ENCODE measurements around the gene HIP1R.

Gene HIP1R

DNA sequence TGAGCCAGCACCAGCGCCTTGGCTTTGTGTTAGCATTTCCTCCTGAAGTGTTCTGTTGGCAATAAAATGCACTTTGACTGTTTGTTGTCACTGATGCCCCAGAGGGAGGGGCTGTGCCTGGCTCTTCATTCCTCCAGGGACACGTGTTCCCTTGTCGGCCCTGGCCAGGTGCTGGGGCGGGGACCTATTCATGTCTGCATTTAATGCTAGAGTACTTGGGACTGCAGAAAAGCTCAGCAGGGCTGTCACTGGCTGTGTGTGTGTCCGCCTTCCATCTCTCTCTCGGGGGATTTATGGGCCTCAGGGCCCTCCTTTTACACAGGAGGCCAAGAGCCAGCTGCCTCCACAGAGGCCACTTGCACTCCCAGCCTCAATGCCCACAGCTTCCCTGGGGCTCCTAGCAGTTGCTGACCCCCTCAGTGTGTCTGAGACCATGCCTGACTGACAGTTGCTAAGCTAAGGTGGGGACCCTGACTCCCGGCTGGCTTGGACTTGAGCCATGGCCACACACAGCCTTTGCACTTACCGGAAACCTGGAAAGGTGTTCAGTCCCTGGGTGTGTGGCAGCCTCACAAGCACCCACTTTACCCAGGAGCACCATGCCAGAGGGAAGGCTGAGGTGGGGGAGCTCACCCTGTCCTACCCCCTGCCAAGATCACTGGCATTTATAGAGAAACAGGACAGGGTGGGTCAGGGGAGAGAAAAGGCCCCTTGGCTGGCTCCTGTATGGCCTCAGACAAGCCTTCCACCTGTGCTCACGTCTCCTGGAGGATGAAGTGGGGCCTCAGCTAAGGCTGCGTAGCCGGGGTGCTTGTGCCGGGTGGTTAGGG lies 27.8 kb downstream of the HIP1R start:
- TF ChIP-seq CTCF (IDR thresholded peaks at IDR 0.05; ENCODE audit: control insufficient read depth, extremely low read depth, insufficient read depth): no peak
- DNase-seq (ENCODE audit: low read depth): peak; percentile 81
- no peak overlapping the region for H3K4me3 ChIP-seq (ENCODE audit: low read depth, low read length)

- no peak for DNase-seq (ENCODE audit: low read depth)
- no peak overlapping the region for H3K4me3 ChIP-seq (ENCODE audit: low read depth, low read length)
- TF ChIP-seq CTCF (IDR thresholded peaks at IDR 0.05; ENCODE audit: control insufficient read depth, extremely low read depth, insufficient read depth): no peak
These were observed 29.6 kb downstream of the HIP1R start for GRCh38 chr12:122864894-122865253.

DNA sequence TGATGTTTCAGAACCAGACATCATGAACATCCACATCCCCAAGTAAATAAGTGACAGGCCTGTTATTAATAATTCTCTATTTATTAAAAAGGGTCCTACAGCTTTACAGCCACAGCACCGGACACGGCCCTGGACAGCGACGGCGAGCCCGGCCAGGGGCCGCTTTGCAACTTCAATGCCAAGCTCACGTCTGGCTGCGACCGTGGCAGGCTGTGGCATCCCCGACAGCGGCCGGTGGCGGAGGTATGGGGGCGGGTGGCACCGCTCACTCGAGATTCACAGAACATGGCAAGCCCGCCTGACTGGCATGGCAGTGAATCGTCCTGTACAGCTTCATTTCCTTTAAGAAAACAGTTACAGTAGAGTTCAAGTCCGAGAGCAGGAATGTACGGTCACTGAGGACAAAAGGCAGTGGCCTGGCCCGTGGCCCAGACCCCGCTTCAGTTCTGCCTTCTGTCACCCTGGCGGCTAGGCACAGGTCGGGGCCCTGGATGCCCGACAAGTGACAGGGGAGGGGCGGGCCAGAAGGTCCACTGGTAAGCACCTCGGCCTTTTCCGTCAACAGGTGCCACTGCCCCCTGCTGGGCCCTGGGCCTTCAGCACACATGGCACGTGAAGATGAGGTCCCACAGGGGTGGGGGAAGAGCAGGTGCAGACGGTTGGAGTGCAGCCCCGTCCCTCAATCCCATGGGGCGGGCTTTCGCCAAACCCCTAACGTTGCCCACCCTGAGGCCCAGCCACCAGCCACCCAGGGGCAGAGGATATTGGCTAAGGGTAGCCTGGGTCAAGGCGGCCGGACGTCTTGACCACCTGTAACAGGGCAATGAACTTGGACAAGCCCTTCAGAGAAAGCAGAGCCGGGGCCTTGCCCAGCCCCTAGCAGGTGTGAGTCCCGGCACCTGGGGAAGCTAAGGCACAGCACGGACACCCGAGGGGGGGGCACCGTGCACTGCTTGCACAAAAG lies 30.3 kb downstream of the HIP1R start:
- peak; percentile 64 for TF ChIP-seq CTCF (IDR thresholded peaks at IDR 0.05; ENCODE audit: control insufficient read depth, extremely low read depth, insufficient read depth)
- no peak for DNase-seq (ENCODE audit: low read depth)

DNA sequence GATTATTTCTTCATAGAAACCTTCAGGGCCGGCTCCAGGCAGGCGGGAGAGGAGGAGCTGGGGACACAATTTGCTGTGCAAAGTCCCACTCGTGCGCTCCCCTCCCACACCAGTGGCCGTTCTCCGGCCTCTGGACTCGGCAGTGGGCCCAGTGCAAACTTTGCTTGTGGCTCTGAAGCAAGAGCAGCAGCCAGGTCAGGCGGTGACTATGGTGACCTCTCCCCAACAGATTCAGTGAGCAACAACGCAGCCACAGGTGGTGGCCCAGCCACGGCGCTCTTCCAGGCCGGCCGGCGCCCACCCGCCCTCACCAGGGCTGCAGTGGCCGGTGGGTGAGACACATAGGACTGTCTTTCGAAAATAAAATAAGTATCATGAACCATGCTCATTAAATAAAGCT lies 31.1 kb downstream of the HIP1R start:
- TF ChIP-seq CTCF (IDR thresholded peaks at IDR 0.05; ENCODE audit: control insufficient read depth, extremely low read depth, insufficient read depth): no peak
- H3K4me3 ChIP-seq (ENCODE audit: low read depth, low read length): no peak overlapping the region
- DNase-seq (ENCODE audit: low read depth): no peak

More for the DNA sequence above, 30.3 kb downstream of the HIP1R start:
- no peak overlapping the region for H3K4me3 ChIP-seq (ENCODE audit: low read depth, low read length)

- TF ChIP-seq CTCF (IDR thresholded peaks at IDR 0.05; ENCODE audit: control insufficient read depth, extremely low read depth, insufficient read depth): no peak
These were observed 31.8 kb downstream of the HIP1R start for GRCh38 chr12:122866950-122867607.

GRCh38 chr12:122867691-122868461 lies 32.6 kb downstream of the HIP1R start:
- no peak overlapping the region for H3K4me3 ChIP-seq (ENCODE audit: low read depth, low read length)
- TF ChIP-seq CTCF (IDR thresholded peaks at IDR 0.05; ENCODE audit: control insufficient read depth, extremely low read depth, insufficient read depth): no peak
- no peak for DNase-seq (ENCODE audit: low read depth)

More at GRCh38 chr12:122866950-122867607, 31.8 kb downstream of the HIP1R start:
- no peak overlapping the region for H3K4me3 ChIP-seq (ENCODE audit: low read depth, low read length)
- no peak for DNase-seq (ENCODE audit: low read depth)
